ENCODE measurements around the gene SRSF9.
"Not testable (repeated sequence)": the region's sequence is repeated elsewhere in the genome, so short reads cannot be mapped to it uniquely, and the experiment has no call there.

The SRSF9 gene

GRCh38 chr12:120455302-120455701 lies 14.2 kb downstream of the SRSF9 start:
- H3K9me2 ChIP-seq (ENCODE audit: low read depth, low read length), result no peaks in the 10 kb centered on the region
- no peak overlapping the region for H3K9ac ChIP-seq (ENCODE audit: low read length)
- TF ChIP-seq CTCF (IDR thresholded peaks at IDR 0.05; ENCODE audit: low read length) (no peak), EZH2 (IDR thresholded peaks at IDR 0.05; ENCODE audit: borderline replicate concordance, low read length) (no peak)
- no peaks in the 10 kb centered on the region for H3F3A ChIP-seq (ENCODE audit: insufficient read depth, low read length)
- peaks cover 76% of the 10 kb centered on the region for H3K36me3 ChIP-seq (ENCODE audit: insufficient read depth, low read length)
- H3K27me3 ChIP-seq (ENCODE audit: insufficient read depth, low read length), result no peaks in the 10 kb centered on the region
- H3K4me2 ChIP-seq (ENCODE audit: low read length), result no peak overlapping the region
- no peaks in the 10 kb centered on the region for H4K20me1 ChIP-seq (ENCODE audit: insufficient read depth, low read length)
- no peak overlapping the region for H2AFZ ChIP-seq (ENCODE audit: low read length)
- H3K27ac ChIP-seq (ENCODE audit: low read depth, low read length, poor library complexity, severe bottlenecking), result no peak overlapping the region
- peaks cover 10% of the 10 kb centered on the region for H3K4me1 ChIP-seq (ENCODE audit: insufficient read depth, low read length, severe bottlenecking)
- no peaks in the 10 kb centered on the region for H3K79me2 ChIP-seq (ENCODE audit: insufficient read depth, low read length)
- H3K9me3 ChIP-seq (ENCODE audit: low read length), result no peaks in the 10 kb centered on the region
- no peak overlapping the region for H3K4me3 ChIP-seq (ENCODE audit: low read depth, low read length, poor library complexity, severe bottlenecking)

- no peak overlapping the region for H2AFZ ChIP-seq (ENCODE audit: low read length)
- H3K27me3 ChIP-seq (ENCODE audit: insufficient read depth, low read length), result no peaks in the 10 kb centered on the region
- TF ChIP-seq CTCF (IDR thresholded peaks at IDR 0.05; ENCODE audit: low read length), result peak; percentile 67; the same call in 1 of the 2 replicates
- no peak for TF ChIP-seq EZH2 (IDR thresholded peaks at IDR 0.05; ENCODE audit: borderline replicate concordance, low read length)
- H3K79me2 ChIP-seq (ENCODE audit: insufficient read depth, low read length), result no peaks in the 10 kb centered on the region
- H3F3A ChIP-seq (ENCODE audit: insufficient read depth, low read length), result no peaks in the 10 kb centered on the region
- H3K9ac ChIP-seq (ENCODE audit: low read length), result no peak overlapping the region
- H3K27ac ChIP-seq (ENCODE audit: low read depth, low read length, poor library complexity, severe bottlenecking), result no peak overlapping the region
- no peak overlapping the region for H3K4me3 ChIP-seq (ENCODE audit: low read depth, low read length, poor library complexity, severe bottlenecking)
- peaks cover 10% of the 10 kb centered on the region for H3K4me1 ChIP-seq (ENCODE audit: insufficient read depth, low read length, severe bottlenecking)
- H3K9me2 ChIP-seq (ENCODE audit: low read depth, low read length), result no peaks in the 10 kb centered on the region
- H3K9me3 ChIP-seq (ENCODE audit: low read length), result no peaks in the 10 kb centered on the region
- H4K20me1 ChIP-seq (ENCODE audit: insufficient read depth, low read length), result no peaks in the 10 kb centered on the region
- no peak overlapping the region for H3K4me2 ChIP-seq (ENCODE audit: low read length)
- H3K36me3 ChIP-seq (ENCODE audit: insufficient read depth, low read length), result peaks cover 76% of the 10 kb centered on the region
Observed at GRCh38 chr12:120453977-120454376, 15.6 kb downstream of the SRSF9 start.

GRCh38 chr12:120453060-120453750 lies 16.3 kb downstream of the SRSF9 start:
- Histone ChIP-seq H3K9me2 (ENCODE audit: low read depth, low read length) (no peaks in the 10 kb centered on the region), H3K4me1 (ENCODE audit: insufficient read depth, low read length, severe bottlenecking) (peaks cover 10% of the 10 kb centered on the region), H3K4me3 (ENCODE audit: low read depth, low read length, poor library complexity, severe bottlenecking) (no peak overlapping the region), H3K79me2 (ENCODE audit: insufficient read depth, low read length) (0 out of 2 replicates have a peak, but pooled peaks cover 1% of the 10 kb centered on the region), H3K9ac (ENCODE audit: low read length) (no peak overlapping the region), H2AFZ (ENCODE audit: low read length) (no peak overlapping the region), H4K20me1 (ENCODE audit: insufficient read depth, low read length) (no peaks in the 10 kb centered on the region), H3K9me3 (ENCODE audit: low read length) (no peaks in the 10 kb centered on the region), H3K4me2 (ENCODE audit: low read length) (no peak overlapping the region), H3K27me3 (ENCODE audit: insufficient read depth, low read length) (no peaks in the 10 kb centered on the region), H3F3A (ENCODE audit: insufficient read depth, low read length) (no peaks in the 10 kb centered on the region), H3K27ac (ENCODE audit: low read depth, low read length, poor library complexity, severe bottlenecking) (no peak overlapping the region), H3K36me3 (ENCODE audit: insufficient read depth, low read length) (peaks cover 68% of the 10 kb centered on the region)
- TF ChIP-seq EZH2 (IDR thresholded peaks at IDR 0.05; ENCODE audit: borderline replicate concordance, low read length), result no peak
- no peak for TF ChIP-seq CTCF (IDR thresholded peaks at IDR 0.05; ENCODE audit: low read length)

GRCh38 chr12:120452524-120452923 lies 17.0 kb downstream of the SRSF9 start:
- not testable (repeated sequence) for H3K9ac ChIP-seq (ENCODE audit: low read length); H3K79me2 ChIP-seq (ENCODE audit: insufficient read depth, low read length); H3K9me2 ChIP-seq (ENCODE audit: low read depth, low read length); H2AFZ ChIP-seq (ENCODE audit: low read length); H3K27me3 ChIP-seq (ENCODE audit: insufficient read depth, low read length); H3K4me3 ChIP-seq (ENCODE audit: low read depth, low read length, poor library complexity, severe bottlenecking); H3K9me3 ChIP-seq (ENCODE audit: low read length); H3K27ac ChIP-seq (ENCODE audit: low read depth, low read length, poor library complexity, severe bottlenecking); H3F3A ChIP-seq (ENCODE audit: insufficient read depth, low read length); H3K4me2 ChIP-seq (ENCODE audit: low read length); H4K20me1 ChIP-seq (ENCODE audit: insufficient read depth, low read length)
- Histone ChIP-seq H3K4me1 (ENCODE audit: insufficient read depth, low read length, severe bottlenecking) (peaks cover 16% of the 10 kb centered on the region), H3K36me3 (ENCODE audit: insufficient read depth, low read length) (peaks cover 62% of the 10 kb centered on the region)
